GM19438 (cell line): ENCODE measurements around the gene SHISA9.

Experiments
- ATAC-seq: cut with Tn5 transposase; IDR thresholded peaks from one replicate; pipeline ENCODE4 v1.9.1; 2021; ENCODE audit warnings: low read depth; ENCODE audit not compliant: unreplicated experiment

SHISA9 gene

GRCh38 chr16:13012601-13013000 is 111.2 kb downstream of the SHISA9 start:
- ATAC-seq = no peak

- no peak for ATAC-seq
These were observed 111.6 kb downstream of the SHISA9 start for GRCh38 chr16:13013043-13013442.

- ATAC-seq = no peak
These were observed 113.1 kb downstream of the SHISA9 start for GRCh38 chr16:13014476-13014875.

- ATAC-seq = no peak
These were observed 116.6 kb downstream of the SHISA9 start for GRCh38 chr16:13018026-13018425.

GRCh38 chr16:13021996-13022395 is 120.6 kb downstream of the SHISA9 start:
- ATAC-seq = no peak

GRCh38 chr16:13029786-13030185 is 128.4 kb downstream of the SHISA9 start:
- no peak for ATAC-seq

- ATAC-seq = no peak
These were observed 129.4 kb downstream of the SHISA9 start for GRCh38 chr16:13030769-13031168.

GRCh38 chr16:13032911-13033310 is 131.5 kb downstream of the SHISA9 start:
- no peak for ATAC-seq

- ATAC-seq = no peak
These were observed 135.2 kb downstream of the SHISA9 start for GRCh38 chr16:13036600-13036999.

- ATAC-seq = no peak
These were observed 137.2 kb downstream of the SHISA9 start for GRCh38 chr16:13038591-13038990.

GRCh38 chr16:13039526-13039925 is 138.1 kb downstream of the SHISA9 start:
- no peak for ATAC-seq

GRCh38 chr16:13041180-13041579 is 139.8 kb downstream of the SHISA9 start:
- no peak for ATAC-seq

GRCh38 chr16:13041646-13042290 is 140.4 kb downstream of the SHISA9 start:
- no peak for ATAC-seq

GRCh38 chr16:13042291-13042685 is 140.9 kb downstream of the SHISA9 start:
- ATAC-seq = no peak

GRCh38 chr16:13046061-13046821 is 144.8 kb downstream of the SHISA9 start:
- ATAC-seq = no peak

GRCh38 chr16:13047276-13047675 is 145.9 kb downstream of the SHISA9 start:
- no peak for ATAC-seq

- no peak for ATAC-seq
These were observed 148.3 kb downstream of the SHISA9 start for GRCh38 chr16:13049688-13050087.

GRCh38 chr16:13052431-13052830 is 151.0 kb downstream of the SHISA9 start:
- ATAC-seq = no peak

GRCh38 chr16:13055480-13055879 is 154.1 kb downstream of the SHISA9 start:
- no peak for ATAC-seq

GRCh38 chr16:13056607-13057006 is 155.2 kb downstream of the SHISA9 start:
- ATAC-seq = no peak

- no peak for ATAC-seq
These were observed 159.5 kb downstream of the SHISA9 start for GRCh38 chr16:13060932-13061331.

GRCh38 chr16:13061691-13062090 is 160.3 kb downstream of the SHISA9 start:
- ATAC-seq = no peak
